ENCODE data around the gene ATXN1. TPM values are rescaled to one million over a fixed set of nuclear protein-coding genes. Genes with fewer than 3 reads are reported as not detected.

The ATXN1 gene
- total and polyA plus RNA-seq, 2 of the 8 experiments (the other 6 are each of a cell fraction or from before 2014, with no cell fraction given): 1.6 to 4.0 TPM

DNA sequence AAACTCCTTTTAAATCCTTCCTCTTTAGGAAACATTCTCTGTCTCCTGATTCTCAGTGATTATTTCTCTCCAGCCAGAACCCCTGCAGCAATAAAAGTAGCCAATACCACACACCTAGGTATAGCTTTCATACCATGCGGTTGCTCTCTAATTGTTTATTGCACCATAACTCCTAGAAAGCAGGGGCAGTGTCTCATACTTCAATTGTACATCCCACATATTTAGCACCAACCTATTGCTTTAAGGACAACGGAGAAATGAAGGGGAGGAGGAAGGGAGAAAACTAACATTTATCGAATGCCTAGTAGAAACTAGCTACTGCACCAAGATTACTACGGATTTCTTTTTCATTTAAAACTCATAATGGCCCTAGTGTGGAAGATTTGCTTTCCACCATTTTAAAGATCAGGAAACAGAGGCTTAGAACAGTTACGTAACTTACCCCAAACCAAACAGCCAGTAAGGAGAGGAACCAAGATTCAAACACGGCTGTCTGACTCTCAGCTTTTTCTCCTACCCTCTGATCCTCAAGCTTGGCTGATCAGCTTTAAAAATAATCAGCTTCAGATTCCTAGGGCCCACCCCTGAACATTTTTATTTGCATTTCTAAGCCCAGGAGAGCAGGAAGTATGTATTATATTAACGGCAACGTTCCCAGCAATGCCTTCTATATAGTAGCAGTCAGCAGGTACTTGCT is 43.4 kb upstream of the ATXN1 start:
- no peaks in the 10 kb centered on the region for H3K36me3 ChIP-seq (ENCODE audit: control insufficient read depth in 2 of 4, insufficient read depth in 4 of 4, low read length in 3 of 4)
- H3K4me2 ChIP-seq (ENCODE audit: insufficient read depth in 1 of 2, low read depth in 2 of 2, low read length in 2 of 2): peak overlapping the region; percentile 8; a peak in 1 of 4 replicates
- no peak overlapping the region for H2BK5ac ChIP-seq (ENCODE audit: low read depth, low read length)
- DNase-seq (ENCODE audit: low read depth in 1 of 2, low spot score in 2 of 2) (no peak), FAIRE-seq (no peak)
- no peak overlapping the region for H3K56ac ChIP-seq (replicated peaks; ENCODE audit: insufficient read length, low read depth, low read length)
- no peak overlapping the region for H3K4ac ChIP-seq (replicated peaks; ENCODE audit: insufficient read length, low read depth, low read length)
- POLR2A ChIA-PET (ENCODE audit: partially characterized antibody): interaction anchor here (1.6 kb wide), 1 partner anchor 8 kb away, joined by 3 read pairs; no protein-coding TSS in a partner anchor
- H2AFZ ChIP-seq (ENCODE audit: low read length): 0 out of 2 replicates have a peak overlapping the region, but pooled peaks have one; percentile 28
- peaks cover 7 to 24% (median 16%) of the 10 kb centered on the region in 4 experiments for H3K4me1 ChIP-seq (replicated peaks in 1 of 4; ENCODE audit: control insufficient read depth in 3 of 4, insufficient read depth in 4 of 4, low read length in 3 of 4)
- 65% methylated on average over 8 of the region's 8 CpGs; no CpG with 5 or more reads in 1 of the 2 experiments for WGBS, 2 experiments (ENCODE audit: extremely low coverage in 1 of 2, insufficient coverage in 1 of 2, insufficient read length in 1 of 2, insufficient replicate concordance in 2 of 2, low coverage in 1 of 2, low lambda C conversion rate in 2 of 2, missing lambda C conversion rate in 1 of 2)
- no peak overlapping the region for H2AK5ac ChIP-seq (ENCODE audit: low read depth, low read length)
- H3K18ac ChIP-seq (ENCODE audit: extremely low read depth, low read length): peak overlapping the region; percentile 26; the same call in 1 of the 2 replicates
- no peak overlapping the region for H4K8ac ChIP-seq (ENCODE audit: extremely low read depth, insufficient read depth, low read length)
- no peak overlapping the region for H3K14ac ChIP-seq (ENCODE audit: insufficient read length)
- no peak overlapping the region for H3K23ac ChIP-seq (ENCODE audit: insufficient read length)
- CTCF ChIA-PET (ENCODE audit: partially characterized antibody): interaction anchor here (0.6 to 2.5 kb wide), 10 partner anchors 15 to 487 kb away, joined by 3 to 8 read pairs (median 4); no protein-coding TSS in a partner anchor
- H2BK12ac ChIP-seq (ENCODE audit: low read depth, low read length): no peak overlapping the region
- H3K27ac ChIP-seq (ENCODE audit: low read depth, low read length): no peak overlapping the region
- H3K79me1 ChIP-seq (ENCODE audit: low read depth, low read length): no peaks in the 10 kb centered on the region
- no peak overlapping the region for H3K4me3 ChIP-seq (ENCODE audit: extremely low read depth in 1 of 4, insufficient read depth in 2 of 4, low read depth in 3 of 4, low read length in 4 of 4)
- H3K9me3 ChIP-seq (ENCODE audit: insufficient read depth in 2 of 2, low read depth in 1 of 2, low read length in 1 of 2): no peaks in the 10 kb centered on the region
- H2BK20ac ChIP-seq (ENCODE audit: low read length): no peak overlapping the region
- H3K27me3 ChIP-seq (replicated peaks in 1 of 4; ENCODE audit: control insufficient read depth in 3 of 4, extremely low read depth in 1 of 4, insufficient read depth in 3 of 4, low read length in 3 of 4): no peaks in the 10 kb centered on the region
- H2BK120ac ChIP-seq (replicated peaks; ENCODE audit: low read depth, low read length): no peak overlapping the region
- H3K23me2 ChIP-seq (ENCODE audit: low read depth, low read length): peaks cover 2% of the 10 kb centered on the region; the same call in 1 of the 2 replicates
- no peak overlapping the region for H4K91ac ChIP-seq (replicated peaks; ENCODE audit: insufficient read length, low read length)
- H3K9ac ChIP-seq (replicated peaks in 1 of 4; ENCODE audit: extremely low read depth in 1 of 4, low read depth in 3 of 4, low read length in 3 of 4): no peak overlapping the region
- no peak overlapping the region for H2BK15ac ChIP-seq (ENCODE audit: low read length)
- H4K20me1 ChIP-seq (replicated peaks in 1 of 2; ENCODE audit: control insufficient read depth in 1 of 2, insufficient read depth in 2 of 2, low read length in 2 of 2): no peaks in the 10 kb centered on the region
- H4K5ac ChIP-seq (ENCODE audit: insufficient read length, low read depth, low read length): no peak overlapping the region
- no peaks in the 10 kb centered on the region for H3K79me2 ChIP-seq (ENCODE audit: control insufficient read depth in 1 of 2, insufficient read depth in 2 of 2, low read length in 2 of 2)
- no peak for TF ChIP-seq CEBPB (IDR thresholded peaks at IDR 0.05; ENCODE audit: low read depth, low read length)
- no peak for TF ChIP-seq SIX5 (IDR thresholded peaks at IDR 0.05; ENCODE audit: low read depth, low read length)
- no peak for TF ChIP-seq BCL11A (IDR thresholded peaks at IDR 0.05; ENCODE audit: low read depth in 2 of 2, low read length in 2 of 2)
- TF ChIP-seq, protein P1, sequence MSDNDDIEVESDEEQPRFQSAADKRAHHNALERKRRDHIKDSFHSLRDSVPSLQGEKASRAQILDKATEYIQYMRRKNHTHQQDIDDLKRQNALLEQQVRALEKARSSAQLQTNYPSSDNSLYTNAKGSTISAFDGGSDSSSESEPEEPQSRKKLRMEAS (IDR thresholded peaks at IDR 0.05): no peak
- no peak for TF ChIP-seq JUN (IDR thresholded peaks at IDR 0.05; ENCODE audit: low read depth, low read length)
- TF ChIP-seq GABPA (IDR thresholded peaks at IDR 0.05; ENCODE audit: borderline replicate concordance, insufficient read depth, low read length): no peak
- TF ChIP-seq ZNF274 (IDR thresholded peaks at IDR 0.05; ENCODE audit: borderline replicate concordance, extremely low read depth, low read length): no peak
- no peak for TF ChIP-seq SP1 (IDR thresholded peaks at IDR 0.05; ENCODE audit: low read depth, low read length)
